Endothelial cell of umbilical vein (primary cell): ENCODE data around the gene NKAIN4. TPM values are rescaled to one million over a fixed set of nuclear protein-coding genes. Genes with fewer than 3 reads are reported as not detected.

Experiments used
- BruUV-seq: library from RNA; stranded (reverse); fragments of 400-500 nt; replicated peaks from 2 replicates; lab custom pipeline; 2021; lab: Mats Ljungman, UMichigan
- CTCF ChIA-PET: fragments of 300-600, 350-600 bp; sonication (Branson Sonifier 250); formaldehyde crosslinking; loops from one replicate; lab custom pipeline; 2021; ENCODE audit warnings: antibody characterized with exemption, inconsistent platforms; lab: Charles Lee
- POLR2A ChIA-PET: fragments of 300-600, 350-600 bp; sonication (Branson Sonifier 250); formaldehyde crosslinking; loops from one replicate; lab custom pipeline; 2021; ENCODE audit warnings: antibody characterized with exemption, inconsistent platforms; lab: Charles Lee
- DNase-seq: peaks from one replicate; pipeline ENCODE4 v3.0.0-alpha.2; 2011; ENCODE audit warnings: low read depth, low spot score
- FAIRE-seq: peaks from 2 replicates; lab custom pipeline; 2011; peaks lifted over from hg19 to GRCh38; lab: Jason Lieb, UNC
- H2AFZ ChIP-seq: 2 replicates; pipeline ENCODE4 v1.6.0; 2012; ENCODE audit warnings: low read depth, low read length, control low read depth, inconsistent platforms
- H3K27ac ChIP-seq: 2 replicates; pipeline ENCODE4 v1.5.1; 2011; ENCODE audit warnings: low read depth, mild to moderate bottlenecking, control low read depth, low read length, moderate library complexity; ENCODE audit not compliant: insufficient read depth
- H3K27me3 ChIP-seq, 2 experiments: 2 replicates each; pipeline versions ENCODE4 v1.6.0 to v1.6.1; 2011; ENCODE audit warnings: low read length in 2 of 2, mixed read lengths in 1 of 2; ENCODE audit not compliant: control insufficient read depth in 2 of 2, insufficient read depth in 2 of 2
- H3K36me3 ChIP-seq, 2 experiments: 2 replicates in 1 of 2; 3 replicates in 1 of 2; pipeline ENCODE4 v1.5.1; 2011; ENCODE audit warnings: low read length in 2 of 2, mild to moderate bottlenecking in 1 of 2, moderate library complexity in 1 of 2; ENCODE audit not compliant: control insufficient read depth in 2 of 2, insufficient read depth in 2 of 2; ENCODE audit errors: extremely low read depth in 1 of 2
- H3K4me1 ChIP-seq: 3 replicates; pipeline ENCODE4 v1.5.1; 2011; ENCODE audit warnings: mild to moderate bottlenecking, low read length; ENCODE audit not compliant: control insufficient read depth, insufficient read depth; ENCODE audit errors: extremely low read depth
- H3K4me2 ChIP-seq: 2 replicates; pipeline ENCODE4 v1.6.1; 2011; ENCODE audit warnings: low read length, control low read depth, mixed read lengths; ENCODE audit not compliant: insufficient read depth
- H3K4me3 ChIP-seq, 3 experiments: fragments of 200-600 bp in 1 of 3; sonication (generic), shearing (Covaris generic) in 1 of 3; replicated peaks in 1 of 3; 2 replicates each; pipeline ENCODE4 v1.5.1; 2011 to 2016; ENCODE audit warnings: control low read depth in 3 of 3, low read length in 3 of 3, mild to moderate bottlenecking in 2 of 3, inconsistent platforms in 1 of 3, low read depth in 1 of 3, moderate library complexity in 1 of 3; ENCODE audit not compliant: insufficient read depth in 1 of 3
- H3K79me2 ChIP-seq: 2 replicates; pipeline ENCODE4 v1.6.0; 2012; ENCODE audit warnings: low read length, inconsistent platforms; ENCODE audit not compliant: control insufficient read depth, insufficient read depth
- H3K9ac ChIP-seq: replicated peaks from 2 replicates; pipeline ENCODE3; 2011; ENCODE audit warnings: low read length, control low read depth; ENCODE audit not compliant: insufficient read depth; ENCODE audit errors: extremely low read depth
- H3K9me1 ChIP-seq: replicated peaks from 3 replicates; pipeline ENCODE4 v1.6.0; 2011; ENCODE audit warnings: mild to moderate bottlenecking, low read length; ENCODE audit not compliant: control insufficient read depth, insufficient read depth; ENCODE audit errors: extremely low read depth
- H3K9me3 ChIP-seq: replicated peaks from 2 replicates; pipeline ENCODE4 v1.5.1; 2012; ENCODE audit warnings: low read length, inconsistent platforms; ENCODE audit not compliant: control insufficient read depth, insufficient read depth
- H4K20me1 ChIP-seq: replicated peaks from 2 replicates; pipeline ENCODE3; 2011; ENCODE audit warnings: mild to moderate bottlenecking, low read length; ENCODE audit not compliant: control insufficient read depth, insufficient read depth; ENCODE audit errors: extremely low read depth
- CTCF ChIP-seq, 2 donors: IDR thresholded peaks; 1 replicate in 1 of 2; 2 replicates in 1 of 2; pipeline ENCODE4 v1.5.1; 2011; ENCODE audit warnings: low read length in 2 of 2, mild to moderate bottlenecking in 2 of 2, moderate library complexity in 2 of 2, control low read depth in 1 of 2, inconsistent platforms in 1 of 2, low read depth in 1 of 2; ENCODE audit not compliant: insufficient read depth in 1 of 2; ENCODE audit errors: extremely low read depth in 1 of 2
- EZH2 ChIP-seq: IDR thresholded peaks from 2 replicates; pipeline ENCODE4 v1.6.1; 2012; ENCODE audit warnings: borderline replicate concordance, low read depth, mild to moderate bottlenecking, moderate library complexity, low read length, inconsistent platforms; ENCODE audit not compliant: severe bottlenecking
- FOS ChIP-seq: IDR thresholded peaks from 2 replicates; pipeline ENCODE4 v1.6.1; 2011; ENCODE audit warnings: mild to moderate bottlenecking, low read length, moderate library complexity, borderline replicate concordance; ENCODE audit not compliant: insufficient read depth
- GATA2 ChIP-seq: IDR thresholded peaks from 2 replicates; pipeline ENCODE4 v1.7.0; 2011; ENCODE audit warnings: low read depth, mild to moderate bottlenecking, moderate library complexity, mixed read lengths, low read length; ENCODE audit not compliant: insufficient read length, insufficient read depth
- JUN ChIP-seq: IDR thresholded peaks from 2 replicates; pipeline ENCODE4 v1.6.1; 2011; ENCODE audit warnings: borderline replicate concordance, low read depth; ENCODE audit not compliant: insufficient read length, insufficient read depth
- MAX ChIP-seq: IDR thresholded peaks from 2 replicates; pipeline ENCODE4 v1.6.1; 2011; ENCODE audit not compliant: insufficient read depth, insufficient read length
- MYC ChIP-seq: IDR thresholded peaks from one replicate; pipeline ENCODE4 v1.6.1; 2011; ENCODE audit warnings: mild to moderate bottlenecking, low read depth, low read length
- POLR2A ChIP-seq: IDR thresholded peaks from 2 replicates; pipeline ENCODE4 v1.6.1; 2012; ENCODE audit warnings: low read depth, mild to moderate bottlenecking, control low read depth, low read length
- POLR2AphosphoS5 ChIP-seq: IDR thresholded peaks from 2 replicates; pipeline ENCODE4 v1.6.1; 2012; ENCODE audit warnings: low read depth, mild to moderate bottlenecking, control low read depth, low read length, moderate library complexity; ENCODE audit not compliant: insufficient read depth
- dilution Hi-C: fragments of 300-500 bp; cut with MboI; formaldehyde crosslinking; loops from one replicate; pipeline ENCODE4 v1.15.0; 2019; ENCODE audit warnings: low sequenced_read_pairs; ENCODE audit not compliant: extremely low pct_ligation_motif_present
- intact Hi-C: fragments of 100-400 bp; cut with micrococcal nuclease; formaldehyde crosslinking; loops from one replicate; pipeline ENCODE4 v1.10.0; 2022
- polyA plus RNA-seq, 4 experiments: library from polyadenylated mRNA; depleted of rRNA in 3 of 4; stranded (reverse) in 3 of 4; unstranded in 1 of 4; fragments of >200 nt; gene quantifications; 2 replicates each; pipeline versions ENCODE4 v1.2.1 to v1.2.3, GENCODE V29; 2011 to 2012; ENCODE audit warnings: missing spikeins in 1 of 4
- total RNA-seq: library from RNA; stranded (reverse); gene quantifications from 2 replicates; pipeline ENCODE4 v1.2.3, GENCODE V29; 2021

NKAIN4 gene
- total and polyA plus RNA-seq, 2 donors (not counting 3 experiments of a cell fraction or from before 2014, with no cell fraction given) = 0.04 TPM; not detected in 1

- DNase-seq (no peak), FAIRE-seq (no peak)
- Histone ChIP-seq H2AFZ (no peak overlapping the region), H4K20me1 (no peaks in the 10 kb centered on the region), H3K4me3 (no peak overlapping the region), H3K9ac (no peak overlapping the region), H3K9me1 (no peaks in the 10 kb centered on the region), H3K4me2 (no peak overlapping the region), H3K9me3 (no peaks in the 10 kb centered on the region), H3K27me3 (no peaks in the 10 kb centered on the region), H3K79me2 (no peaks in the 10 kb centered on the region), H3K27ac (no peak overlapping the region), H3K4me1 (no peaks in the 10 kb centered on the region), H3K36me3 (no peaks in the 10 kb centered on the region)
- ChIA-PET POLR2A (no interaction called here), CTCF (interaction anchor here (1.2 to 11.0 kb wide), 2 partner anchors 9 to 14 kb away, joined by 3 to 116 read pairs; no protein-coding TSS in a partner anchor)
- intact Hi-C loops (loop anchor here (5.0 kb wide), 1 partner anchor 34 kb away; the partner anchor contains the start of gene ARFGAP1), dilution Hi-C loops (no loop called here)
- no TSS peak for BruUV-seq
- TF ChIP-seq MYC (no peak), GATA2 (no peak), EZH2 (no peak), FOS (no peak), POLR2AphosphoS5 (no peak), MAX (no peak), POLR2A (no peak), CTCF (IDR thresholded peaks at IDR 0.05; ENCODE audit: extremely low read depth in 1 of 2, insufficient read depth in 1 of 2, low read depth in 1 of 2, low read length in 2 of 2) (no peak), JUN (no peak)
Observed at GRCh38 chr20:63238514-63239125, 15.6 kb downstream of the NKAIN4 start.
